K562 (cell line): ENCODE measurements around the gene THG1L. TPM values are rescaled to one million over a fixed set of nuclear protein-coding genes. Genes with fewer than 3 reads are reported as not detected.

Source experiments
- ATAC-seq: fragments of 200-7000 bp; cut with Tn5 transposase; 3 replicates; pipeline ENCODE4 v1.9.1; 2020; ENCODE audit warnings: moderate library complexity
- BruUV-seq: library from RNA; stranded (reverse); fragments of 400-500 nt; replicated peaks from 2 replicates; lab custom pipeline; 2021; lab: Mats Ljungman, UMichigan
- CTCF ChIA-PET: fragments of 300-600 bp; formaldehyde crosslinking; extraction: SDS; loops from one replicate; lab custom pipeline; 2021; ENCODE audit warnings: low intra/inter-chr PET ratio; lab: Yijun Ruan, JAX
- POLR2A ChIA-PET: fragments of 300-600, 350-650 bp; sonication (Branson Sonifier 250); formaldehyde crosslinking; extraction: SDS; loops from one replicate; lab custom pipeline; 2021; ENCODE audit warnings: antibody characterized with exemption, inconsistent platforms; lab: Yijun Ruan, JAX
- DNase-seq, 4 experiments: peaks; one replicate each; pipeline versions ENCODE4 v3.0.0 to v3.0.0-alpha.2; 2011 to 2018; ENCODE audit warnings: low spot score in 3 of 4, mixed read lengths in 3 of 4; ENCODE audit errors: extremely low read depth in 1 of 4
- FAIRE-seq: peaks from 2 replicates; lab custom pipeline; 2011; peaks lifted over from hg19 to GRCh38; lab: Jason Lieb, UNC
- H2AFZ ChIP-seq: 2 replicates; pipeline ENCODE4 v1.6.0; 2011; ENCODE audit warnings: low read depth, low read length, control low read depth, inconsistent platforms
- H3K27ac ChIP-seq: fragments of 200-600 bp; 3 replicates; pipeline ENCODE4 v1.8.0; 2011; ENCODE audit warnings: low read depth, mild to moderate bottlenecking, control low read depth, inconsistent platforms, low read length, moderate library complexity, mixed read lengths; ENCODE audit errors: extremely low read depth
- H3K27me3 ChIP-seq, 2 experiments: fragments of 300-600 bp in 1 of 2; 2 replicates in 1 of 2; 3 replicates in 1 of 2; pipeline versions ENCODE4 v1.6.0 to v1.8.0; 2011; ENCODE audit warnings: inconsistent platforms in 2 of 2, low read length in 2 of 2, mild to moderate bottlenecking in 1 of 2, mixed read lengths in 1 of 2, moderate library complexity in 1 of 2; ENCODE audit not compliant: control insufficient read depth in 2 of 2, insufficient read depth in 2 of 2
- H3K36me3 ChIP-seq: fragments of 300-600 bp; 3 replicates; pipeline ENCODE4 v1.8.0; 2011; ENCODE audit warnings: mild to moderate bottlenecking, low read length, inconsistent platforms; ENCODE audit not compliant: control insufficient read depth, insufficient read depth
- H3K4me1 ChIP-seq, 2 experiments: fragments of 200-600 bp in 1 of 2; replicated peaks in 1 of 2; 2 replicates in 1 of 2; 3 replicates in 1 of 2; pipeline versions ENCODE4 v1.5.1 to v1.8.0; 2011; ENCODE audit warnings: inconsistent platforms in 2 of 2, low read length in 2 of 2, mild to moderate bottlenecking in 1 of 2, mixed read lengths in 1 of 2, moderate library complexity in 1 of 2; ENCODE audit not compliant: control insufficient read depth in 2 of 2, insufficient read depth in 2 of 2
- H3K4me2 ChIP-seq: 2 replicates; pipeline ENCODE4 v1.6.1; 2011; ENCODE audit warnings: low read length, control low read depth, inconsistent platforms, mixed read lengths; ENCODE audit not compliant: insufficient read depth
- H3K4me3 ChIP-seq: fragments of 200-600 bp; sonication (generic), shearing (Covaris generic); 2 replicates; pipeline ENCODE4 v1.5.1; 2016; ENCODE audit warnings: control low read depth, inconsistent platforms
- H3K79me2 ChIP-seq: fragments of 200-600 bp; 3 replicates; pipeline ENCODE4 v1.8.0; 2011; ENCODE audit warnings: low read length, inconsistent platforms; ENCODE audit not compliant: control insufficient read depth, insufficient read depth
- H3K9ac ChIP-seq, 2 experiments: 2 replicates each; pipeline versions ENCODE4 v1.6.0 to v1.6.1; 2011; ENCODE audit warnings: low read depth in 2 of 2, low read length in 2 of 2, control low read depth in 1 of 2, inconsistent platforms in 1 of 2, mild to moderate bottlenecking in 1 of 2, mixed read lengths in 1 of 2; ENCODE audit not compliant: insufficient read depth in 1 of 2
- H3K9me1 ChIP-seq: one replicate; pipeline ENCODE4 v1.6.0; 2011; ENCODE audit warnings: inconsistent platforms, mild to moderate bottlenecking, low read length, moderate library complexity; ENCODE audit not compliant: control insufficient read depth, insufficient read depth
- H3K9me3 ChIP-seq: replicated peaks from 2 replicates; pipeline ENCODE4 v1.5.1; 2011; ENCODE audit warnings: low read depth, low read length, inconsistent platforms; ENCODE audit not compliant: control insufficient read depth, insufficient read depth
- H4K20me1 ChIP-seq: replicated peaks from 2 replicates; pipeline ENCODE4 v1.6.1; 2011; ENCODE audit warnings: low read length, inconsistent platforms, mixed read lengths; ENCODE audit not compliant: control insufficient read depth, insufficient read depth
- MEIS2 ChIP-seq: fragments of 450-650 bp; IDR thresholded peaks from 2 replicates; pipeline ENCODE4 v1.6.1; 2014; ENCODE audit warnings: mild to moderate bottlenecking; ENCODE audit not compliant: partially characterized antibody
- NCOA1 ChIP-seq: fragments of 450-650 bp; IDR thresholded peaks from 2 replicates; pipeline ENCODE4 v1.6.1; 2016; ENCODE audit warnings: low read depth
- NR1H2 ChIP-seq: sonication (generic); formaldehyde crosslinking; IDR thresholded peaks from 2 replicates; pipeline ENCODE4 v1.4.0; 2020; ENCODE audit warnings: mild to moderate bottlenecking, missing genetic modification reagents
- TEAD2 ChIP-seq: fragments of 450-650 bp; IDR thresholded peaks from 2 replicates; pipeline ENCODE4 v1.6.1; 2016; ENCODE audit warnings: missing genetic modification characterization, control low read depth, missing compliant biosample characterization
- ZNF263 ChIP-seq: sonication (generic); formaldehyde crosslinking; IDR thresholded peaks from 2 replicates; pipeline ENCODE4 v1.8.0; 2022; ENCODE audit warnings: mild to moderate bottlenecking, missing genetic modification reagents, borderline replicate concordance
- ZNF436 ChIP-seq: fragments of 250-450, 450-650 bp; sonication (Bioruptor Pico); formaldehyde crosslinking; IDR thresholded peaks from 2 replicates; pipeline ENCODE4 v1.7.0; 2020; ENCODE audit warnings: mild to moderate bottlenecking
- ZNF785 ChIP-seq: fragments of 250-450 bp; sonication (Bioruptor Pico); IDR thresholded peaks from 2 replicates; pipeline ENCODE4 v1.4.0; 2020; ENCODE audit warnings: mild to moderate bottlenecking
- WGBS: fragments of 100-300 bp; shearing (Covaris generic); methylation state at CpG from one replicate; pipeline ENCODE4 v1.1.6; 2016; ENCODE audit warnings: low coverage, mixed read lengths; ENCODE audit not compliant: insufficient coverage; ENCODE audit errors: missing lambda C conversion rate; 5-methylcytosine and 5-hydroxymethylcytosine counted together
- in situ Hi-C: fragments of 300-500 bp; cut with MboI; formaldehyde crosslinking; loops from 4 replicates; pipeline ENCODE4 v1.15.0; 2018; ENCODE audit warnings: inconsistent platforms, mixed read lengths
- intact Hi-C: fragments of 100-400 bp; cut with micrococcal nuclease; formaldehyde crosslinking; loops from 2 replicates; pipeline ENCODE4 v1.14.2; 2022
- polyA plus RNA-seq, 8 experiments: library from polyadenylated mRNA; depleted of rRNA in 4 of 8; stranded (reverse) in 5 of 8; unstranded in 3 of 8; fragments of >200 nt; fragmentation: Nextera tagmentation in 2 of 8; fragmentation: Illumina TruSeq in 1 of 8; extraction: Ambion mirVana in 2 of 8; extraction: Trizol in 1 of 8; gene quantifications; 2 replicates each; pipeline versions ENCODE4 v1.2.1 to v1.2.3, GENCODE V29; 2011 to 2014; ENCODE audit warnings: inconsistent platforms in 1 of 8, missing spikeins in 1 of 8
- total RNA-seq, 7 experiments: library from RNA; depleted of rRNA in 6 of 7; stranded (reverse); fragments of >200 nt in 6 of 7; fragmentation: Illumina TruSeq in 2 of 7; extraction: Trizol in 2 of 7; gene quantifications; 2 replicates each; pipeline versions ENCODE4 v1.2.1 to v1.2.3, GENCODE V29; 2011 to 2021; ENCODE audit warnings: low replicate concordance in 1 of 7
- TF ChIP-seq, protein P1 (sequence below): fragments of 450-650 bp; IDR thresholded peaks from 2 replicates; pipeline ENCODE4 v1.6.1; 2016; ENCODE audit warnings: missing biosample characterization, missing genetic modification characterization
- TF ChIP-seq, protein P2 (sequence below): fragments of 450-650 bp; IDR thresholded peaks from 2 replicates; pipeline ENCODE4 v1.6.1; 2017; ENCODE audit warnings: antibody characterized with exemption, mild to moderate bottlenecking
- TF ChIP-seq, protein P3 (sequence below): fragments of 250-450 bp; sonication (Bioruptor Pico); IDR thresholded peaks from 2 replicates; pipeline ENCODE4 v1.9.0; 2021; ENCODE audit warnings: mild to moderate bottlenecking, inconsistent platforms

THG1L gene
- total and polyA plus RNA-seq, 9 of the 15 experiments (the other 6 are each of a cell fraction or from before 2014, with no cell fraction given), result 21.8 to 40.7 (median 28.0) TPM

DNA sequence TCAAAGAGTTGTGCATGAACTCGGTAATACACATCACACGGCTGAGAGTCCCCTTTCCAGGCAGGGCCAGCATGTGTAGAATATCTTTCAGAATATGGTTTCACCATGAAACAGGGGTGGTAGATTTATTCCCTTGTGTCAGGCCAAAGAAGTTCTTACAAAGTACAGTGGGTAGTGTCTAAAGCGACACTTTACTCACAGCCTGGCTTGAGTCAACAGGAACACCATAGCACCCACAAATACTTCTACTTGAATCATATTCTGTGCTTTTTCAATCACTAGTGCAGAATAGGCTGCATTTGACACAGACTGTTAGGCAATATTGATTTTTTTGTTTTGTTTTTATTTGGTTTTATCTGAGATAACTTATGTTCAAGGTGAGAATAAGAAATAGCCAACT, 24.9 kb downstream of the THG1L start (continued):
- TF ChIP-seq, protein P1, sequence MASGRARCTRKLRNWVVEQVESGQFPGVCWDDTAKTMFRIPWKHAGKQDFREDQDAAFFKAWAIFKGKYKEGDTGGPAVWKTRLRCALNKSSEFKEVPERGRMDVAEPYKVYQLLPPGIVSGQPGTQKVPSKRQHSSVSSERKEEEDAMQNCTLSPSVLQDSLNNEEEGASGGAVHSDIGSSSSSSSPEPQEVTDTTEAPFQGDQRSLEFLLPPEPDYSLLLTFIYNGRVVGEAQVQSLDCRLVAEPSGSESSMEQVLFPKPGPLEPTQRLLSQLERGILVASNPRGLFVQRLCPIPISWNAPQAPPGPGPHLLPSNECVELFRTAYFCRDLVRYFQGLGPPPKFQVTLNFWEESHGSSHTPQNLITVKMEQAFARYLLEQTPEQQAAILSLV (tag), result no peak

DNA sequence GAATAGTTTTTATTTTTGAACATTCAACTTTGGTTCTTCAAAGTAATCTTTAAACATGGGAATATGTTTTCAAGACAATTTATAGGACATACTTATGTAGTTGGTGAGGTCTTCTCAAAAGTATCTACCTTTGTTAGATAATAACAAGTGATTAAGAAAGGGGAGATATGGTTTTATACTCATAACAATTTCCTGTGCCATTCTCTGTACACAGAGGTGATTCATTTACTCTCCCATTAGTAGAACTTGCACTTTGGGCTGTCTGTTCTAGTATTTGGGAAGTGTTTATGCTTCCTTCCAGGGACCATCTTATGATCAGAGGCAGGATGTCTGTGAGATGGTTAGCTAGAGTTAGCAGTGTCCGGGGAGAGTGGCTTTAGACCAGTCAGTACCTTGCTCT, 27.5 kb downstream of the THG1L start:
- BruUV-seq, result no TSS peak
- Histone ChIP-seq H3K36me3 (peaks cover 22% of the 10 kb centered on the region; the same call in 1 of the 3 replicates), H3K9me3 (no peaks in the 10 kb centered on the region), H3K9me1 (no peaks in the 10 kb centered on the region), H3K4me2 (no peak overlapping the region), H4K20me1 (no peaks in the 10 kb centered on the region), H3K27ac (no peak overlapping the region), H3K9ac (no peak overlapping the region), H2AFZ (no peak overlapping the region), H3K4me3 (no peak overlapping the region), H3K27me3 (no peaks in the 10 kb centered on the region), H3K4me1 (no peaks in the 10 kb centered on the region), H3K79me2 (no peaks in the 10 kb centered on the region)
- in situ Hi-C loops, result no loop called here
- intact Hi-C loops, result no loop called here
- POLR2A ChIA-PET, result interaction anchor here (0.6 to 1.1 kb wide), 2 partner anchors 18 to 96 kb away, joined by 3 to 4 read pairs; no protein-coding TSS in a partner anchor
- no peak for FAIRE-seq
- no peak for ATAC-seq
- WGBS, result 38% methylated on average over 1 of the region's 1 CpG
- CTCF ChIA-PET, result no interaction called here
- no peak for DNase-seq
- TF ChIP-seq MEIS2 (no peak), NR1H2 (CRISPR knock-in tag) (no peak), ZNF263 (no peak), ZNF785 (CRISPR knock-in tag) (no peak), NCOA1 (no peak), ZNF436 (CRISPR knock-in tag) (no peak), TEAD2 (no peak)
- TF ChIP-seq, protein P2, sequence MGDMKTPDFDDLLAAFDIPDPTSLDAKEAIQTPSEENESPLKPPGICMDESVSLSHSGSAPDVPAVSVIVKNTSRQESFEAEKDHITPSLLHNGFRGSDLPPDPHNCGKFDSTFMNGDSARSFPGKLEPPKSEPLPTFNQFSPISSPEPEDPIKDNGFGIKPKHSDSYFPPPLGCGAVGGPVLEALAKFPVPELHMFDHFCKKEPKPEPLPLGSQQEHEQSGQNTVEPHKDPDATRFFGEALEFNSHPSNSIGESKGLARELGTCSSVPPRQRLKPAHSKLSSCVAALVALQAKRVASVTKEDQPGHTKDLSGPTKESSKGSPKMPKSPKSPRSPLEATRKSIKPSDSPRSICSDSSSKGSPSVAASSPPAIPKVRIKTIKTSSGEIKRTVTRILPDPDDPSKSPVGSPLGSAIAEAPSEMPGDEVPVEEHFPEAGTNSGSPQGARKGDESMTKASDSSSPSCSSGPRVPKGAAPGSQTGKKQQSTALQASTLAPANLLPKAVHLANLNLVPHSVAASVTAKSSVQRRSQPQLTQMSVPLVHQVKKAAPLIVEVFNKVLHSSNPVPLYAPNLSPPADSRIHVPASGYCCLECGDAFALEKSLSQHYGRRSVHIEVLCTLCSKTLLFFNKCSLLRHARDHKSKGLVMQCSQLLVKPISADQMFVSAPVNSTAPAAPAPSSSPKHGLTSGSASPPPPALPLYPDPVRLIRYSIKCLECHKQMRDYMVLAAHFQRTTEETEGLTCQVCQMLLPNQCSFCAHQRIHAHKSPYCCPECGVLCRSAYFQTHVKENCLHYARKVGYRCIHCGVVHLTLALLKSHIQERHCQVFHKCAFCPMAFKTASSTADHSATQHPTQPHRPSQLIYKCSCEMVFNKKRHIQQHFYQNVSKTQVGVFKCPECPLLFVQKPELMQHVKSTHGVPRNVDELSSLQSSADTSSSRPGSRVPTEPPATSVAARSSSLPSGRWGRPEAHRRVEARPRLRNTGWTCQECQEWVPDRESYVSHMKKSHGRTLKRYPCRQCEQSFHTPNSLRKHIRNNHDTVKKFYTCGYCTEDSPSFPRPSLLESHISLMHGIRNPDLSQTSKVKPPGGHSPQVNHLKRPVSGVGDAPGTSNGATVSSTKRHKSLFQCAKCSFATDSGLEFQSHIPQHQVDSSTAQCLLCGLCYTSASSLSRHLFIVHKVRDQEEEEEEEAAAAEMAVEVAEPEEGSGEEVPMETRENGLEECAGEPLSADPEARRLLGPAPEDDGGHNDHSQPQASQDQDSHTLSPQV, result no peak
- TF ChIP-seq, protein P3, sequence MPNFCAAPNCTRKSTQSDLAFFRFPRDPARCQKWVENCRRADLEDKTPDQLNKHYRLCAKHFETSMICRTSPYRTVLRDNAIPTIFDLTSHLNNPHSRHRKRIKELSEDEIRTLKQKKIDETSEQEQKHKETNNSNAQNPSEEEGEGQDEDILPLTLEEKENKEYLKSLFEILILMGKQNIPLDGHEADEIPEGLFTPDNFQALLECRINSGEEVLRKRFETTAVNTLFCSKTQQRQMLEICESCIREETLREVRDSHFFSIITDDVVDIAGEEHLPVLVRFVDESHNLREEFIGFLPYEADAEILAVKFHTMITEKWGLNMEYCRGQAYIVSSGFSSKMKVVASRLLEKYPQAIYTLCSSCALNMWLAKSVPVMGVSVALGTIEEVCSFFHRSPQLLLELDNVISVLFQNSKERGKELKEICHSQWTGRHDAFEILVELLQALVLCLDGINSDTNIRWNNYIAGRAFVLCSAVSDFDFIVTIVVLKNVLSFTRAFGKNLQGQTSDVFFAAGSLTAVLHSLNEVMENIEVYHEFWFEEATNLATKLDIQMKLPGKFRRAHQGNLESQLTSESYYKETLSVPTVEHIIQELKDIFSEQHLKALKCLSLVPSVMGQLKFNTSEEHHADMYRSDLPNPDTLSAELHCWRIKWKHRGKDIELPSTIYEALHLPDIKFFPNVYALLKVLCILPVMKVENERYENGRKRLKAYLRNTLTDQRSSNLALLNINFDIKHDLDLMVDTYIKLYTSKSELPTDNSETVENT (CRISPR knock-in tag), result no peak
